GM19023 (cell line): ENCODE measurements around the gene TYR.
"Not testable (repeated sequence)": the region's sequence is repeated elsewhere in the genome, so short reads cannot be mapped to it uniquely, and the experiment has no call there.

Source experiments
- ATAC-seq: cut with Tn5 transposase; IDR thresholded peaks from one replicate; pipeline ENCODE4 v1.9.1; 2021; ENCODE audit warnings: mild to moderate bottlenecking, moderate library complexity; ENCODE audit not compliant: unreplicated experiment

TYR gene

GRCh38 chr11:89177691-89178231 lies at the start of gene TYR:
TYR (plus strand) TSS chr11:89177875; CDS start chr11:89177954, 79 bp downstream.
- ATAC-seq, result no peak

GRCh38 chr11:89136606-89137005 lies 41.1 kb upstream of the TYR start:
- ATAC-seq, result no peak

- ATAC-seq, result no peak
These were observed 30.4 kb upstream of the TYR start for GRCh38 chr11:89147229-89147628.

- ATAC-seq, result no peak
These were observed 17.7 kb upstream of the TYR start for GRCh38 chr11:89159974-89160373.

GRCh38 chr11:89161949-89162348 lies 15.7 kb upstream of the TYR start:
- ATAC-seq, result no peak

GRCh38 chr11:89163686-89164085 lies 14.0 kb upstream of the TYR start:
- ATAC-seq, result no peak

- ATAC-seq, result no peak
These were observed 9.3 kb upstream of the TYR start for GRCh38 chr11:89168396-89168795.

GRCh38 chr11:89175796-89176195 lies 1.9 kb upstream of the TYR start:
- ATAC-seq, result no peak

- no peak for ATAC-seq
These were observed 737 bp upstream of the TYR start for GRCh38 chr11:89176938-89177337.

- no peak for ATAC-seq
These were observed 3.4 kb downstream of the TYR start for GRCh38 chr11:89181111-89181510.

- no peak for ATAC-seq
These were observed 5.3 kb downstream of the TYR start for GRCh38 chr11:89182773-89183518.

GRCh38 chr11:89184021-89184420 lies 6.3 kb downstream of the TYR start:
- ATAC-seq, result no peak

- no peak for ATAC-seq
These were observed 12.1 kb downstream of the TYR start for GRCh38 chr11:89189776-89190175.

GRCh38 chr11:89201138-89201537 lies 23.5 kb downstream of the TYR start:
- ATAC-seq, result no peak

GRCh38 chr11:89203814-89204213 lies 26.1 kb downstream of the TYR start:
- ATAC-seq, result no peak

GRCh38 chr11:89205378-89205777 lies 27.7 kb downstream of the TYR start:
- no peak for ATAC-seq

- no peak for ATAC-seq
These were observed 43.1 kb downstream of the TYR start for GRCh38 chr11:89220684-89221339.

- no peak for ATAC-seq
These were observed 57.4 kb downstream of the TYR start for GRCh38 chr11:89235083-89235482.

- no peak for ATAC-seq
These were observed 58.3 kb downstream of the TYR start for GRCh38 chr11:89235976-89236375.

GRCh38 chr11:89247007-89247406 lies 69.3 kb downstream of the TYR start:
- not testable (repeated sequence) for ATAC-seq

GRCh38 chr11:89249196-89249595 lies 71.5 kb downstream of the TYR start:
- ATAC-seq, result no peak

GRCh38 chr11:89261483-89261882 lies 83.8 kb downstream of the TYR start:
- ATAC-seq, result not testable (repeated sequence)
